A549 (cell line): Measurements from ENCODE around the gene LANCL1. TPM values are rescaled to one million over a fixed set of nuclear protein-coding genes. Genes with fewer than 3 reads are reported as not detected.
"Not testable (repeated sequence)": the region's sequence is repeated elsewhere in the genome, so short reads cannot be mapped to it uniquely, and the experiment has no call there.

Experiments
- ATAC-seq, 2 experiments: fragments of 200-7000 bp in 1 of 2; fragments of >200 bp in 1 of 2; cut with Nextera tagmentation in 1 of 2; cut with Tn5 transposase in 1 of 2; 3 replicates each; pipeline versions ENCODE4 v1.8.0 to v1.9.1; 2018 to 2020; ENCODE audit warnings: mild to moderate bottlenecking in 1 of 2, moderate library complexity in 1 of 2
- CTCF ChIA-PET: fragments of 300-600 bp; sonication (Branson Sonifier 250); formaldehyde crosslinking; extraction: SDS; loops from one replicate; lab custom pipeline; 2021; ENCODE audit warnings: antibody characterized with exemption, inconsistent platforms; lab: Yijun Ruan, JAX
- POLR2A ChIA-PET: fragments of 350-600 bp; formaldehyde crosslinking; extraction: SDS; loops from one replicate; lab custom pipeline; 2021; ENCODE audit warnings: antibody characterized with exemption, inconsistent platforms; lab: Yijun Ruan, JAX
- DNase-seq, 2 experiments: peaks; one replicate each; pipeline versions ENCODE4 v3.0.0 to v3.0.0-alpha.2; 2011 to 2016; ENCODE audit warnings: low read depth in 1 of 2, low spot score in 1 of 2
- FAIRE-seq: peaks from 2 replicates; lab custom pipeline; 2011; peaks lifted over from hg19 to GRCh38; lab: Jason Lieb, UNC
- H3K27ac ChIP-seq, 2 experiments: fragments of >200 bp; sonication (Bioruptor Twin); formaldehyde crosslinking; 3 replicates each; pipeline ENCODE4 v1.5.1; 2016 to 2017
- H3K4me1 ChIP-seq: fragments of >200 bp; sonication (Bioruptor Twin); formaldehyde crosslinking; 3 replicates; pipeline ENCODE4 v1.6.1; 2016
- H3K4me2 ChIP-seq: fragments of >200 bp; sonication (Bioruptor Twin); formaldehyde crosslinking; 3 replicates; pipeline ENCODE4 v1.6.1; 2016
- H3K4me3 ChIP-seq: fragments of >200 bp; sonication (Bioruptor Twin); formaldehyde crosslinking; 3 replicates; pipeline ENCODE4 v1.5.1; 2016
- H3K9me3 ChIP-seq: fragments of >200 bp; sonication (Bioruptor Twin); formaldehyde crosslinking; 3 replicates; pipeline ENCODE4 v1.6.1; 2016
- ATOH8 ChIP-seq: fragments of 250-450 bp; sonication (Bioruptor Pico); IDR thresholded peaks from 2 replicates; pipeline ENCODE4 v1.5.0; 2020; ENCODE audit warnings: low read depth, mild to moderate bottlenecking, moderate library complexity
- BCL3 ChIP-seq: fragments of >200 bp; sonication (Bioruptor Twin); formaldehyde crosslinking; IDR thresholded peaks from 3 replicates; pipeline ENCODE4 v1.6.1; 2016
- CBX8 ChIP-seq: fragments of 200-600 bp; sonication (generic); IDR thresholded peaks from 2 replicates; pipeline ENCODE4 v1.6.1; 2016
- CEBPB ChIP-seq, 2 experiments: fragments of >200 bp in 1 of 2; sonication (Bioruptor Twin) in 1 of 2; formaldehyde crosslinking in 1 of 2; IDR thresholded peaks; 2 replicates each; pipeline ENCODE4 v1.6.1; 2012 to 2016
- E2F6 ChIP-seq: IDR thresholded peaks from 2 replicates; pipeline ENCODE4 v1.6.1; 2012; ENCODE audit warnings: low read depth, borderline replicate concordance
- EHF ChIP-seq: fragments of 250-450 bp; sonication (Bioruptor Pico); IDR thresholded peaks from 2 replicates; pipeline ENCODE4 v1.5.0; 2020; ENCODE audit warnings: mild to moderate bottlenecking
- EHMT2 ChIP-seq: fragments of 200-600 bp; sonication (generic); IDR thresholded peaks from 2 replicates; pipeline ENCODE4 v1.6.1; 2016; ENCODE audit warnings: antibody characterized with exemption, low read depth, mild to moderate bottlenecking, moderate library complexity
- EP300 ChIP-seq, 2 experiments: fragments of >200 bp; sonication (Bioruptor Twin); formaldehyde crosslinking; IDR thresholded peaks; 2 replicates in 1 of 2; 3 replicates in 1 of 2; pipeline ENCODE4 v1.6.1; 2016 to 2017
- ESRRA ChIP-seq: fragments of 150-350 bp; IDR thresholded peaks from 2 replicates; pipeline ENCODE4 v1.6.1; 2014; ENCODE audit warnings: mild to moderate bottlenecking, low read length, borderline replicate concordance
- GATA3 ChIP-seq: IDR thresholded peaks from 2 replicates; pipeline ENCODE4 v1.6.1; 2012; ENCODE audit warnings: borderline replicate concordance
- HMGXB4 ChIP-seq: fragments of 250-450 bp; sonication (Bioruptor Pico); IDR thresholded peaks from 2 replicates; pipeline ENCODE4 v1.5.0; 2021; ENCODE audit warnings: mild to moderate bottlenecking, moderate library complexity, borderline replicate concordance
- JUNB ChIP-seq: fragments of >200 bp; sonication (Bioruptor Twin); formaldehyde crosslinking; IDR thresholded peaks from 2 replicates; pipeline ENCODE4 v1.6.1; 2016
- MAFK ChIP-seq: fragments of 450-650 bp; IDR thresholded peaks from 2 replicates; pipeline ENCODE4 v1.6.1; 2014; ENCODE audit not compliant: partially characterized antibody
- NFE2L2 ChIP-seq: fragments of 150-350 bp; conservative IDR thresholded peaks from 2 replicates; pipeline ENCODE4 v1.6.1; 2014; ENCODE audit warnings: low read length
- PBX3 ChIP-seq: IDR thresholded peaks from 2 replicates; pipeline ENCODE4 v1.6.1; 2012
- PHF8 ChIP-seq: fragments of 200-600 bp; sonication (generic); IDR thresholded peaks from 2 replicates; pipeline ENCODE4 v1.6.1; 2016; ENCODE audit warnings: low read depth, mild to moderate bottlenecking, antibody characterized with exemption, moderate library complexity, borderline replicate concordance
- POLR2AphosphoS2 ChIP-seq: conservative IDR thresholded peaks from 2 replicates; pipeline ENCODE4 v1.6.1; 2012; ENCODE audit warnings: low read length, improper control_type of control experiment, inconsistent platforms
- RFX5 ChIP-seq: fragments of 450-650 bp; IDR thresholded peaks from 2 replicates; pipeline ENCODE4 v1.7.1; 2014; ENCODE audit warnings: antibody characterized with exemption, mild to moderate bottlenecking, moderate library complexity
- SMC3 ChIP-seq: fragments of >200 bp; sonication (Bioruptor Twin); formaldehyde crosslinking; IDR thresholded peaks from 3 replicates; pipeline ENCODE4 v1.6.1; 2018; ENCODE audit warnings: inconsistent platforms
- USF2 ChIP-seq: fragments of 450-650 bp; IDR thresholded peaks from 2 replicates; pipeline ENCODE4 v1.6.1; 2014; ENCODE audit warnings: antibody characterized with exemption
- ZNF302 ChIP-seq: fragments of 250-450 bp; sonication (Bioruptor Pico); IDR thresholded peaks from 2 replicates; pipeline ENCODE4 v1.9.0; 2021; ENCODE audit warnings: inconsistent platforms, mild to moderate bottlenecking, moderate library complexity
- WGBS: methylation state at CpG from one replicate; pipeline ENCODE4 v1.1.6; 2017; ENCODE audit errors: missing lambda C conversion rate; 5-methylcytosine and 5-hydroxymethylcytosine counted together
- polyA plus RNA-seq, 4 experiments: library from polyadenylated mRNA; depleted of rRNA in 3 of 4; stranded (reverse); fragments of >200 nt; fragmentation: RNase III in 1 of 4; extraction: RNeasy Plus Mini Kit Qiagen cat#74134 plus additional on column Dnase treatment in 1 of 4; gene quantifications; 2 replicates in 3 of 4; 3 replicates in 1 of 4; pipeline ENCODE4 v1.2.3, GENCODE V29; 2011 to 2017

The LANCL1 gene
- polyA plus RNA-seq, 2 of the 4 experiments (the other 2 are of a cell fraction), result 30.1 to 83.7 TPM

GRCh38 chr2:210429403-210430137 is 47.0 kb downstream of the LANCL1 start:
- H3K4me2 ChIP-seq, result no peak overlapping the region
- H3K4me3 ChIP-seq, result no peak overlapping the region
- H3K9me3 ChIP-seq, result no peaks in the 10 kb centered on the region
- peak; percentile 73 for TF ChIP-seq MAFK
- TF ChIP-seq NFE2L2, result peak; percentile 85
- TF ChIP-seq ZNF302 (CRISPR knock-in tag), result no peak
- TF ChIP-seq HMGXB4 (CRISPR knock-in tag), result no peak
- no peak for DNase-seq
- CTCF ChIA-PET, result no interaction called here
- no peak for FAIRE-seq
- POLR2A ChIA-PET, result no interaction called here
- H3K4me1 ChIP-seq, result peaks cover 19% of the 10 kb centered on the region; the same call in 2 of the 3 replicates
- 90% methylated on average over 2 of the region's 2 CpGs for WGBS
- ATAC-seq, result no peak
- H3K27ac ChIP-seq, result peak overlapping the region; percentile 14 to 35; a peak in 2 of 6 replicates

- WGBS, result 74% methylated on average over 5 of the region's 5 CpGs
- H3K4me3 ChIP-seq, result no peak overlapping the region
- peaks cover 19% of the 10 kb centered on the region; the same call in 2 of the 3 replicates for H3K4me1 ChIP-seq
- ChIA-PET POLR2A (no interaction called here), CTCF (no interaction called here)
- ATAC-seq (no peak), DNase-seq (no peak), FAIRE-seq (no peak)
- peak overlapping the region in 1 of 2 experiments; percentile 28; a peak in 2 of 6 replicates for H3K27ac ChIP-seq
- no peak for TF ChIP-seq CBX8
- no peak for TF ChIP-seq EHF
- TF ChIP-seq ATOH8, result no peak
- no peak for TF ChIP-seq ESRRA
- TF ChIP-seq ZNF302 (CRISPR knock-in tag), result no peak
- TF ChIP-seq PHF8, result no peak
- H3K9me3 ChIP-seq, result no peaks in the 10 kb centered on the region
- H3K4me2 ChIP-seq, result 0 out of 3 replicates have a peak overlapping the region, but pooled peaks have one; percentile 18
Measured at GRCh38 chr2:210428393-210429179, 48.0 kb downstream of the LANCL1 start.

GRCh38 chr2:210427309-210427708 is 49.2 kb downstream of the LANCL1 start:
- not testable (repeated sequence) for FAIRE-seq

GRCh38 chr2:210422366-210422765 is 54.2 kb downstream of the LANCL1 start:
- CTCF ChIA-PET, result no interaction called here
- Histone ChIP-seq H3K4me2 (no peak overlapping the region), H3K9me3 (no peaks in the 10 kb centered on the region), H3K4me3 (no peak overlapping the region), H3K27ac (no peak overlapping the region), H3K4me1 (0 out of 3 replicates have a peak, but pooled peaks cover 3% of the 10 kb centered on the region)
- DNase-seq, result no peak
- no peak for FAIRE-seq
- 66% methylated on average over 2 of the region's 2 CpGs for WGBS
- POLR2A ChIA-PET, result no interaction called here
- no peak for ATAC-seq
- TF ChIP-seq RFX5, result no peak
- TF ChIP-seq SMC3, result no peak
- TF ChIP-seq CBX8, result no peak
- TF ChIP-seq JUNB, result no peak
- no peak for TF ChIP-seq USF2
- no peak for TF ChIP-seq BCL3
- no peak for TF ChIP-seq ESRRA
- TF ChIP-seq EP300 (IDR thresholded peaks at IDR 0.05), result no peak
- no peak for TF ChIP-seq PBX3
- no peak for TF ChIP-seq EHMT2
- no peak for TF ChIP-seq GATA3
- no peak for TF ChIP-seq CEBPB (IDR thresholded peaks at IDR 0.05)
- TF ChIP-seq NFE2L2, result no peak
- no peak for TF ChIP-seq E2F6
- TF ChIP-seq POLR2AphosphoS2, result no peak

More at GRCh38 chr2:210427309-210427708, 49.2 kb downstream of the LANCL1 start:
- H3K4me2 ChIP-seq, H3K4me3 ChIP-seq, ATAC-seq, POLR2A ChIA-PET, CTCF ChIA-PET, H3K27ac ChIP-seq, DNase-seq, H3K9me3 ChIP-seq: not testable (repeated sequence)
- peaks cover 19% of the 10 kb centered on the region; the same call in 2 of the 3 replicates for H3K4me1 ChIP-seq
- WGBS, result 92% methylated on average over 6 of the region's 6 CpGs
